GM21717 (cell line): Measurements from ENCODE around the gene FILIP1L.
"Not testable (repeated sequence)": the region's sequence is repeated elsewhere in the genome, so short reads cannot be mapped to it uniquely, and the experiment has no call there.

Experiments used
- ATAC-seq: cut with Tn5 transposase; IDR thresholded peaks from one replicate; pipeline ENCODE4 v1.9.1; 2021; ENCODE audit warnings: mild to moderate bottlenecking, moderate library complexity; ENCODE audit not compliant: unreplicated experiment

The FILIP1L gene

DNA sequence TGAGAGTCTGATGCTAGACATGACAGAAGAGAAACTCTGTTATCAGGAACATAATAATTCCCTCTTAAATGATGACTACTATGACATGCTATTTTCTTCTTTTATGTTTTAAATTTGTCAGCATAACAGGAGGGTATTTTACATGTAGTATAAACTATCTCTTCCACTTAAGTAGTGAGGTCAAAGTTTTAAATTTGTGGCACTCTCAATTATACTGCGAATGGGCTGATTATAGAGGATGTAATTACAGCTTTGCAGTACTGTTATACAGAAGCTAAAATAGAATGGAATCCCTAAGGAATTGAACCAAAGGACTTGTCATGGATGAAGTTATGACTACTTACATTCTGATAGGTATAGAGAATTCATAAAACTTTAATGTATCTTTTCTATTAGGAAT is 262.3 kb downstream of the FILIP1L start:
- no peak for ATAC-seq

- no peak for ATAC-seq
These were observed 263.7 kb downstream of the FILIP1L start for GRCh38 chr3:99850608-99851007.

- no peak for ATAC-seq
These were observed 265.9 kb downstream of the FILIP1L start for GRCh38 chr3:99848433-99848832.

DNA sequence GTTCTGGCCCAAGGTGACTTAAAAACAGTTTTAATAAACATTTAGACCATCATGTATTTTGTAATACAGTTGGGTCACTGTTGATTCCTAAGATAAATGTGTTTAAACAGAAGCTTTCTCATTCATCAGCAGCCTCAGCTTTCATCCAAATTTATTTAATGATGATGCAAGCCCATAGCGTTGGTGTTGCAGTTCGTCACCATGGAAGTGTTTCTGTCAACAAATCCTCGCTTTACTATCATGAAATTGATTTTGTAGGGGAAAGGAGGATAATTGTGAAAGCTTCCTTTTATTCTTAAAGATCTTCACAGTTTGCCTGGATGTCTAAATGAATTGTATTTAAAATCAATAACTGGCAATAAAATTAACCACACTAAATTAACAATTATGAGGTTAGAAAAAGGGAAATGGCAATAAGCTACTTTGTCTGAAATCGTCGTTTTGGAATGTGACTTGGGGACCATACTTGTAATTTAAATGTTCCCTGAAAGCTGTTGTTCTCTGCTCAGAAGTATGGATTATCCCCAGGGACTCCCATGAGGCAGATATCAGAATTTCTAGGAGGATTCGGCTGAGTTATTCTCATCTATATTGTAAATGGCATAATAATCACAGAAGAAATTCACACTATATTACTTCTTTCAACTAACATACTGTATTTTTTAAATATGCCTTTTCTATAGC is 267.7 kb downstream of the FILIP1L start:
- ATAC-seq, result no peak

GRCh38 chr3:99845999-99846398 is 268.3 kb downstream of the FILIP1L start:
- ATAC-seq, result no peak

DNA sequence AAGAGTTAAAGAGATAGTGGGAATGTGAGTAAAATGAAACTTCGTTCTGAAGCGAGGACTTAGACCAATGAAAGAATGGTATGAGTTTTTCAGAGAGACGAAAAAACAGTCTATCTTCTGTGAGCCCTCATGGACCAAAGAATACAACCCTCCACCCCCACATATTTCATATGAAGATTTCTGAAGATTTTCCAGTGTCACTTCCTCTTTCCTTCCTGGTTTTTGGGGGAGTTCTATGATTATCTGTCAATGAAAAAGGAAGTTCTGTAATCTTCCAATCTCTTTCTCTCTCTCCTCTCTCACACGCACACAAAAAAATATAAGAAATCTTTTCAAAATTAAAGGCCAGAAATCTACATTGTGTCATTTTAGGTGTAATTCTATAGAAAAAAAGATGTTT is 269.0 kb downstream of the FILIP1L start:
- no peak for ATAC-seq

- no peak for ATAC-seq
These were observed 270.6 kb downstream of the FILIP1L start for GRCh38 chr3:99843590-99844258.

DNA sequence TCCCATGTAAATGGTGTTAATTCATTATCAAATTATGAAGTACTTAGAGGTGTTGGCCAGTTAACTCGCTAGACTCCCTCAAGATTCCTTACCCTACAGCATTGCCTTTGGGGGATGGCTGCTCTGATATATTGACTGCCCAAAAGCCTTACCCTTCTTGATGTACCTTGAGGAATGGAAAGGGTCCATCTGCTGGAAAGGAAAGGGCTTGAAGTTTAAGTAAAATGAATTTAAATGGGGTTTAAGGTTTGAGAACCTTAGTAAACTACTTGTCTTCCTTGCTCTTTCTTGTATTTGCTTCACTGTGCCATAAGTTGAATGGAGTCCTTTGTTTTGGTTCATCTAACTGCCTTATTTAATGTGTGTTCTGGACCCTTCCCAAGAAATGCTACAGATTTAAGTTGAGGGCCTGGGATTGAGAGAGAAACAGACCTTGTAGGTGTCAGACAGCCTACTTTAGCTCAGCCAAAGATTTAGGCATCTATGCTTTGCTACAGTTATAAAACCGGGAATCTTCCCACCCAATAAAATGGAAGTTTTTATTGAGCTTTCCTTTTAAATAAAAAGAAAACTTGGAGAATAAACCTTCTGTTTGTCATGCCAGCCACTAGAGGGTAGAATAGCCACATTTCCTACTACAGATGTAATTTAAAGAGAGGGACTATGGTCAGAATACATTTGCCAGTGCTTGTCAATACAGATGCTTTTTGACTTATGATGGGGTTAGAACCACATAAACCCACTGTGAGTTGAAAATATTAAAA is 271.3 kb downstream of the FILIP1L start:
- no peak for ATAC-seq

GRCh38 chr3:99841949-99842348 is 272.4 kb downstream of the FILIP1L start:
- not testable (repeated sequence) for ATAC-seq

- no peak for ATAC-seq
These were observed 274.7 kb downstream of the FILIP1L start for GRCh38 chr3:99839613-99840012.

- no peak for ATAC-seq
These were observed 275.5 kb downstream of the FILIP1L start for GRCh38 chr3:99838755-99839154.

DNA sequence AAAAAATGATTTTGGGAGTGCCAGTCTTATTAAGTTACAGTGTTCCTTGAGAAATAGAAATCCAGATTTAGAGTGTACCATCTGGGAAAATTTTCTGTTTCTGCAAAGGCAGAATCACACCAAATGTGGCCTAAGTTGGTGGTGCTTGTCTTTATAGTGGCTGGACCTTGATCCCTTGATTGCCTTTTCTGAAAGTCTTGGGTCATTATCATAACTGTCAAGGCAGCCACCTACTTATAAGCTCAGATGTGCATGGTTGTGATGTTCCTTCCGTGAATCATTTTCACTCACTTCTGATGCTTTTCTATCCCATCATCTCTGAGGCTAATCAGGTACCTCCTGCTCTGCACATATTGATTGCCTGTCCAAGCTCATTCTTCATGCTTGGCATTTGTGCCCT is 276.6 kb downstream of the FILIP1L start:
- no peak for ATAC-seq

DNA sequence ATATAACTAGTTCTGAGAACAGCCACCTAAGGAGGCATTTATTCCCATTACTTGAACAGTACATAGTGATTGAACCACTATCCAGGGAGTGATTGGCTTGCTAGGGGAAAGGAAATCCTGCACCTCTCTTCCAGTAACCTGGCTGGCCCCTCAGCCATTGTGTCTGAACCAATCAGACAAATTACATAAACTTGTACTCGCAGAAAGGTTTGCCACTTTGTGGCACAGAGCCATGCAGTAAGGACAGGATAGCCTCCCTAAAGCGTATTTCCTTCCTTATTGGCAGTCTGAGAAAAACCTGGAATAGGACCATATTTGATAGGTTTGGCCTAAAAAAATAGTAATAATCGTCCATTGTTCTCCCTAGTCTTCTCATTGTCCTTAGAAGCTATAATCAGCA is 277.6 kb downstream of the FILIP1L start:
- ATAC-seq, result no peak

GRCh38 chr3:99834211-99834957 is 279.9 kb downstream of the FILIP1L start:
- no peak for ATAC-seq

DNA sequence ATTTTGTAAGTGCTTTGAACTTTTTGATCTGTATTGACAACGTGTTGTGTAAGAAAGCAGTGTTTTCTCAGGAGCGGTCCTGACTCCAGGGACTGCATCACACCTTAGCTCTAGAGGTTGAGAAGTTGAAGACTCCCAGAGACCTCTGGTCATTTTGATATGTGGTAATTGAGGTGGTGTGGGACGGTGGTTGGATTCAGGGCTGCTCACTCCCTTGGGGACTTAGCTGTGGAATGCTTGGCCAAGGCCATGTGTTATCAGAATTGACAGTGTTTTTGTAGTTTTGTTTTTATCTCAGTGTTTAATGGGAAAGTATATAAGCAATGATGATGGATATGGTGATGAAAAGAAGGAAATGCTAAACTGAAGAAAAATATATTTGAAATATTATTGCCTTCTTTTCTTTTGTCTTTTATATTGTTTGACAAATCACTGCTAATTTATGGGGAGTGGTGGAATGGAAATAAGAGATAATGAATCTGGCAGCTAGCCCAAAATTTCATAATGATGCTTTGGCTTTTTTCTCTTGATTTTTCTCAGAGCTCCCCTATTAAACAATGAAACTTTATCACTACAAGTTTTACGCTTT is 280.6 kb downstream of the FILIP1L start:
- ATAC-seq, result no peak

DNA sequence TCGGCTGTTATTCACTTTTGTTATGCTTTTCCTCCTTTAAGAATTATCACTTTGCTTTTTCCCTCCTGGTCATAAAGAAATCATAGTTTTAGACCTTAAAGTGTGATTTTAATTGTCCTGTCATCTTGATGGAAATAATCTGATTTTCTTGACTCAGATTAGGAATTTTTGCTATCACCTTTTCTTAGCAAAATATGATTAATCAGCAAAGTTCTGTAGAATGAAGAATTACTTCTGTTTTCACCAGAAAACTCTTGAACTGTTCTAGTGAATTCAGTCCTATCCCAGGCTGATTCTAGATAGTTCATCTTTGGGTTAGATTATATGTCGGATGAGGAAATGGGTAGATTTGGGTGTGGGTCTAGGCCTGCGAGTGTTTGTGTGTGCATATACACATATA is 284.5 kb downstream of the FILIP1L start:
- ATAC-seq, result no peak

- no peak for ATAC-seq
These were observed 289.2 kb downstream of the FILIP1L start for GRCh38 chr3:99825004-99825640.

DNA sequence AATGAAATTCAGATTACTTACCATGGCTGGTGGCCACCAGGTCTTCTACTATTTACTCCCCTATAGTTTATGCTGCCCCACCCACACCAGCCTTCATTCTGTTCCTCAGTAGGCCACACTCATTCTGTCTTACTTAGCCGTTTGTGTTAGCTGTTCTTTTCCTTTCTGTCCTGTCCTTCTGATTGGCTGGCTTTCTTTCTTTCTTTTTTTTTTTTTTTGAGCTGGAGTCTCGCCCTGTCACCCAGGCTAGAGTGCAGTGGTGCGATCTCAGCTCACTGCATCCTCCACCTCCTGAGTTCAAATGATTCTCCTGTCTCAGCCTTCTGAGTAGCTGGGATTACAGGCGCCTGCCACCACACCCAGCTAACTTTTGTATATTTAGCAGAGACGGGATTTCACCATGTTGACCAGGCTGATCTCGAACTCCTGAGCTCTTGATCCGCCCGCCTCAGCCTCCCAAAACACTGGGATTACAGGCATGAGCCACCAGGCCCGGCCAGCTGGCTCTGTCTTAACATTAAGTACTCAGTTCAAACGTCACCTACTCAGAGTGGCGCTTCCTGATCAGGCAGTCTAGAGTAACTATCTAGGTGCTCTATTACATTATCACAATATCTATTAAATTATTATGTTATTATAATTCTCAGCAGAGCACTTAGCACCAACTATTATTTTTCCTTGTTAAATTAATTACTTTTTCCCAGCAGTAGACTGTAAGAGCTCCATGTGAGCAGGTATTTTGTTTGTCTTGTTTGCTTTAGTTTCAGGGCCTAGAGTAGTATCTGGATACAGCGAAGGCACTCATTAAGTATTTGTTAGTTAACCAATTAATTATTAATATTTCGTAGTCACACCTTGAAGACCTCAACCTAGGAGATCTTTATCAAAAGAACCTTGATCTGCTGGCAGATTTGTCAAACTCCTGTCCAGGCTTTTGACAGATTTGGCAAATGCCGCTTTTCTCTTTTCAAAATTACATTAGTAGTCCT is 290.3 kb downstream of the FILIP1L start:
- ATAC-seq, result no peak

DNA sequence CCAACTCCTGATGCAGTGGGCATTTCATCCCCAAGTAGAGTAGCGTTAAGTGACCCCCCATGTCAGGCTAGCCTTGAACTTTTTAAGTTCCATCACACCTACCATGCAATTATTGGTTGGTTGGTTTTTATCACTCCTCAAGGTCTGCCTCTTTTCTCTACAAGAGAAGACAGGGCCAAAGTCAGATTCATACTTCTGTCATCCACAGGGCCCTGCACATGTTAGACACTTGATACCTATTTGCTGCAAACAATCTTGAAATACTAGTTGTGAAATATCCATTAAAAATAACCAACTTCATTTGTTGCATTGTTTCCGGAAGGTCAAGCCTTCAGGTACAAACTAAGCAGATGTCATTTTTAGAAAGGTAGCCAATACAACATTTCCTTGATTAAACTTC is 295.5 kb downstream of the FILIP1L start:
- no peak for ATAC-seq
